Liver (tissue), 9 donors: ENCODE data around the gene ADCY2. TPM values are rescaled to one million over a fixed set of nuclear protein-coding genes. Genes with fewer than 3 reads are reported as not detected.

Source experiments
- DNase-seq: peaks from one replicate; pipeline ENCODE4 v3.0.0-alpha.2; 2017; ENCODE audit warnings: low spot score
- H3K27ac ChIP-seq, 2 donors: one replicate each; pipeline ENCODE4 v1.7.0; 2013; ENCODE audit warnings: inconsistent platforms in 2 of 2, low read length in 2 of 2, control low read depth in 1 of 2, low read depth in 1 of 2, mild to moderate bottlenecking in 1 of 2
- H3K27me3 ChIP-seq, 4 donors: one replicate each; pipeline versions ENCODE4 v1.6.1 to v1.7.0; 2013; ENCODE audit warnings: low read length in 3 of 4, inconsistent platforms in 1 of 4, mild to moderate bottlenecking in 1 of 4, moderate library complexity in 1 of 4; ENCODE audit not compliant: control insufficient read depth in 4 of 4, insufficient read depth in 4 of 4
- H3K36me3 ChIP-seq, 4 donors: one replicate each; pipeline versions ENCODE4 v1.6.1 to v1.7.0; 2013; ENCODE audit warnings: low read length in 3 of 4, mild to moderate bottlenecking in 3 of 4, low read depth in 1 of 4, moderate library complexity in 1 of 4; ENCODE audit not compliant: control insufficient read depth in 4 of 4, insufficient read depth in 3 of 4
- H3K4me1 ChIP-seq, 4 donors: one replicate each; pipeline versions ENCODE4 v1.6.1 to v1.7.0; 2013; ENCODE audit warnings: low read length in 3 of 4, mild to moderate bottlenecking in 3 of 4, moderate library complexity in 1 of 4; ENCODE audit not compliant: control insufficient read depth in 4 of 4, insufficient read depth in 4 of 4
- H3K4me3 ChIP-seq, 3 donors: one replicate each; pipeline versions ENCODE4 v1.6.1 to v1.7.0; 2013; ENCODE audit warnings: low read length in 3 of 3, control low read depth in 1 of 3, low read depth in 1 of 3, mild to moderate bottlenecking in 1 of 3
- H3K9ac ChIP-seq, 2 donors: one replicate each; pipeline ENCODE4 v1.7.0; 2013; ENCODE audit warnings: low read length in 2 of 2, mild to moderate bottlenecking in 2 of 2, moderate library complexity in 2 of 2, control low read depth in 1 of 2, low read depth in 1 of 2
- H3K9me3 ChIP-seq, 4 donors: one replicate each; pipeline versions ENCODE4 v1.6.1 to v1.7.0; 2013; ENCODE audit warnings: low read length in 3 of 4; ENCODE audit not compliant: control insufficient read depth in 4 of 4
- ATF3 ChIP-seq: IDR thresholded peaks from 2 replicates; pipeline ENCODE4 v1.6.1; 2016; ENCODE audit warnings: antibody characterized with exemption
- EGR1 ChIP-seq, 2 donors: IDR thresholded peaks; 2 replicates each; pipeline ENCODE4 v1.6.1; 2016 to 2018; ENCODE audit warnings: antibody characterized with exemption in 2 of 2, low read depth in 2 of 2
- FOXA1 ChIP-seq: IDR thresholded peaks from 2 replicates; pipeline ENCODE4 v1.6.1; 2016; ENCODE audit warnings: antibody characterized with exemption
- FOXA2 ChIP-seq: IDR thresholded peaks from 2 replicates; pipeline ENCODE4 v1.6.1; 2016; ENCODE audit warnings: antibody characterized with exemption
- GABPA ChIP-seq, 2 donors: IDR thresholded peaks in 1 of 2; conservative IDR thresholded peaks in 1 of 2; 2 replicates each; pipeline ENCODE4 v1.6.1; 2016; ENCODE audit warnings: antibody characterized with exemption in 2 of 2, mild to moderate bottlenecking in 1 of 2, moderate library complexity in 1 of 2
- HNF4G ChIP-seq: IDR thresholded peaks from 2 replicates; pipeline ENCODE4 v1.6.1; 2016; ENCODE audit warnings: antibody characterized with exemption
- JUND ChIP-seq, 2 donors: IDR thresholded peaks; 2 replicates each; pipeline ENCODE4 v1.6.1; 2016; ENCODE audit warnings: antibody characterized with exemption in 2 of 2
- NR2F2 ChIP-seq: IDR thresholded peaks from 2 replicates; pipeline ENCODE4 v1.6.1; 2016; ENCODE audit warnings: antibody characterized with exemption
- SP1 ChIP-seq: IDR thresholded peaks from 2 replicates; pipeline ENCODE4 v1.6.1; 2018; ENCODE audit warnings: antibody characterized with exemption, mild to moderate bottlenecking
- TAF1 ChIP-seq: conservative IDR thresholded peaks from 2 replicates; pipeline ENCODE4 v1.6.1; 2016; ENCODE audit warnings: antibody characterized with exemption, mild to moderate bottlenecking
- YY1 ChIP-seq: IDR thresholded peaks from 2 replicates; pipeline ENCODE4 v1.6.1; 2016; ENCODE audit warnings: antibody characterized with exemption, mild to moderate bottlenecking
- WGBS: extraction: QIAGEN DNeasy Blood & Tissue Kit; methylation state at CpG from one replicate; pipeline ENCODE4 v1.1.7; 2013; 5-methylcytosine and 5-hydroxymethylcytosine counted together
- polyA plus RNA-seq, 2 donors: library from polyadenylated mRNA; stranded (reverse) in 1 of 2; unstranded in 1 of 2; fragments of 200-250 nt in 1 of 2; fragments of >200 nt in 1 of 2; fragmentation: Nextera tagmentation in 1 of 2; extraction: Ambion mirVana in 1 of 2; gene quantifications; one replicate each; pipeline versions ENCODE4 v1.2.1 to v1.2.3, GENCODE V29; 2013 to 2015
- total RNA-seq, 2 donors: library from RNA; depleted of rRNA; stranded (reverse); fragments of >200 nt; gene quantifications; one replicate each; pipeline ENCODE4 v1.2.3, GENCODE V29; 2014
- TF ChIP-seq, protein P1 (sequence below): IDR thresholded peaks from 2 replicates; pipeline ENCODE4 v1.6.1; 2016; ENCODE audit warnings: antibody characterized with exemption, mild to moderate bottlenecking
- donor health status: healthy.
- donor health status: healthy.
- donor health status: healthy.
- donor health status: healthy.
- donor health status: healthy.

The ADCY2 gene
- total and polyA plus RNA-seq, 4 donors = not detected

GRCh38 chr5:7749626-7750025, 353.7 kb downstream of the ADCY2 start:
- Histone ChIP-seq H3K27ac (no peak overlapping the region), H3K27me3 (peaks cover 0 to 4% (median 2%) of the 10 kb centered on the region in 4 donors), H3K9me3 (no peaks in the 10 kb centered on the region), H3K4me1 (no peaks in the 10 kb centered on the region), H3K9ac (no peak overlapping the region), H3K36me3 (no peaks in the 10 kb centered on the region), H3K4me3 (no peak overlapping the region)
- no peak for TF ChIP-seq JUND (IDR thresholded peaks at IDR 0.05)
- TF ChIP-seq FOXA2 = no peak
- no peak for TF ChIP-seq TAF1
- TF ChIP-seq, protein P1, sequence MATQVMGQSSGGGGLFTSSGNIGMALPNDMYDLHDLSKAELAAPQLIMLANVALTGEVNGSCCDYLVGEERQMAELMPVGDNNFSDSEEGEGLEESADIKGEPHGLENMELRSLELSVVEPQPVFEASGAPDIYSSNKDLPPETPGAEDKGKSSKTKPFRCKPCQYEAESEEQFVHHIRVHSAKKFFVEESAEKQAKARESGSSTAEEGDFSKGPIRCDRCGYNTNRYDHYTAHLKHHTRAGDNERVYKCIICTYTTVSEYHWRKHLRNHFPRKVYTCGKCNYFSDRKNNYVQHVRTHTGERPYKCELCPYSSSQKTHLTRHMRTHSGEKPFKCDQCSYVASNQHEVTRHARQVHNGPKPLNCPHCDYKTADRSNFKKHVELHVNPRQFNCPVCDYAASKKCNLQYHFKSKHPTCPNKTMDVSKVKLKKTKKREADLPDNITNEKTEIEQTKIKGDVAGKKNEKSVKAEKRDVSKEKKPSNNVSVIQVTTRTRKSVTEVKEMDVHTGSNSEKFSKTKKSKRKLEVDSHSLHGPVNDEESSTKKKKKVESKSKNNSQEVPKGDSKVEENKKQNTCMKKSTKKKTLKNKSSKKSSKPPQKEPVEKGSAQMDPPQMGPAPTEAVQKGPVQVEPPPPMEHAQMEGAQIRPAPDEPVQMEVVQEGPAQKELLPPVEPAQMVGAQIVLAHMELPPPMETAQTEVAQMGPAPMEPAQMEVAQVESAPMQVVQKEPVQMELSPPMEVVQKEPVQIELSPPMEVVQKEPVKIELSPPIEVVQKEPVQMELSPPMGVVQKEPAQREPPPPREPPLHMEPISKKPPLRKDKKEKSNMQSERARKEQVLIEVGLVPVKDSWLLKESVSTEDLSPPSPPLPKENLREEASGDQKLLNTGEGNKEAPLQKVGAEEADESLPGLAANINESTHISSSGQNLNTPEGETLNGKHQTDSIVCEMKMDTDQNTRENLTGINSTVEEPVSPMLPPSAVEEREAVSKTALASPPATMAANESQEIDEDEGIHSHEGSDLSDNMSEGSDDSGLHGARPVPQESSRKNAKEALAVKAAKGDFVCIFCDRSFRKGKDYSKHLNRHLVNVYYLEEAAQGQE = no peak
- TF ChIP-seq HNF4G = no peak
- no peak for DNase-seq
- WGBS = 56% methylated on average over 7 of the region's 7 CpGs

GRCh38 chr5:7751874-7752273, 355.9 kb downstream of the ADCY2 start:
- Histone ChIP-seq H3K4me1 (no peaks in the 10 kb centered on the region), H3K9me3 (no peaks in the 10 kb centered on the region), H3K27me3 (peaks cover 0 to 4% (median 2%) of the 10 kb centered on the region in 4 donors), H3K36me3 (no peaks in the 10 kb centered on the region), H3K9ac (no peak overlapping the region), H3K4me3 (no peak overlapping the region), H3K27ac (no peak overlapping the region)
- no peak for DNase-seq
- WGBS = 77% methylated on average over 5 of the region's 5 CpGs
- TF ChIP-seq YY1 = no peak
- TF ChIP-seq FOXA2 = no peak
- no peak for TF ChIP-seq EGR1 (IDR thresholded peaks at IDR 0.05; ENCODE audit: low read depth in 2 of 2)
- TF ChIP-seq SP1 = no peak
- no peak for TF ChIP-seq ATF3
- TF ChIP-seq NR2F2 = no peak
- TF ChIP-seq GABPA (IDR thresholded peaks at IDR 0.05 in 1 of 2, conservative IDR thresholded peaks at IDR 0.05 in 1 of 2) = no peak
- no peak for TF ChIP-seq FOXA1

GRCh38 chr5:7753181-7753580, 357.2 kb downstream of the ADCY2 start:
- 57% methylated on average over 3 of the region's 3 CpGs for whole genome bisulfite sequencing
- TF ChIP-seq JUND (IDR thresholded peaks at IDR 0.05) = no peak
- Histone ChIP-seq H3K27me3 (peaks cover 0 to 4% (median 2%) of the 10 kb centered on the region in 4 donors), H3K4me3 (no peak overlapping the region), H3K9me3 (no peaks in the 10 kb centered on the region), H3K36me3 (no peaks in the 10 kb centered on the region), H3K27ac (no peak overlapping the region), H3K9ac (no peak overlapping the region), H3K4me1 (no peaks in the 10 kb centered on the region)
- DNase-seq = no peak
